Smooth muscle cell (in vitro differentiated cells): Measurements from ENCODE around the gene SF3A1. TPM values are rescaled to one million over a fixed set of nuclear protein-coding genes. Genes with fewer than 3 reads are reported as not detected.
"Not testable (repeated sequence)": the region's sequence is repeated elsewhere in the genome, so short reads cannot be mapped to it uniquely, and the experiment has no call there.

Experiments
- DNase-seq: peaks from one replicate; lab custom pipeline; 2025; ENCODE audit not compliant: unreplicated experiment; lab: John Stamatoyannopoulos, UW
- H2AFZ ChIP-seq: fragments of 200-600 bp; sonication (generic); 2 replicates; pipeline ENCODE4 v1.6.0; 2016; ENCODE audit warnings: antibody characterized with exemption, low read depth, mild to moderate bottlenecking
- H3F3A ChIP-seq: fragments of 200-600 bp; sonication (generic); 2 replicates; pipeline ENCODE4 v1.6.0; 2017; ENCODE audit warnings: antibody characterized with exemption, low read depth
- H3K27ac ChIP-seq: fragments of 200-600 bp; sonication (generic); 2 replicates; pipeline ENCODE4 v1.5.1; 2016; ENCODE audit warnings: low read depth, mild to moderate bottlenecking
- H3K27me3 ChIP-seq: fragments of 200-600 bp; sonication (generic); 2 replicates; pipeline ENCODE4 v1.6.1; 2016; ENCODE audit warnings: low read depth, mild to moderate bottlenecking
- H3K36me3 ChIP-seq: fragments of 200-600 bp; sonication (generic); 2 replicates; pipeline ENCODE4 v1.5.1; 2016; ENCODE audit warnings: low read depth
- H3K4me1 ChIP-seq: fragments of 200-600 bp; sonication (generic); 2 replicates; pipeline ENCODE4 v1.5.1; 2016; ENCODE audit warnings: low read depth
- H3K4me2 ChIP-seq: fragments of 200-600 bp; sonication (generic); 2 replicates; pipeline ENCODE4 v1.6.0; 2016; ENCODE audit warnings: mild to moderate bottlenecking
- H3K4me3 ChIP-seq: fragments of 200-600 bp; sonication (generic); 2 replicates; pipeline ENCODE4 v1.5.1; 2016; ENCODE audit warnings: mild to moderate bottlenecking
- H3K79me2 ChIP-seq: fragments of 200-600 bp; sonication (generic); 2 replicates; pipeline ENCODE4 v1.6.0; 2016; ENCODE audit warnings: low read depth, mild to moderate bottlenecking
- H3K9ac ChIP-seq: fragments of 200-600 bp; sonication (generic); 2 replicates; pipeline ENCODE4 v1.6.0; 2016; ENCODE audit warnings: low read depth
- H3K9me3 ChIP-seq: fragments of 200-600 bp; sonication (generic); replicated peaks from 2 replicates; pipeline ENCODE4 v1.5.1; 2016; ENCODE audit warnings: low read depth
- H4K20me1 ChIP-seq: fragments of 200-600 bp; sonication (generic); 2 replicates; pipeline ENCODE4 v1.6.0; 2016; ENCODE audit warnings: low read depth
- CTCF ChIP-seq: fragments of 200-600 bp; sonication (generic); IDR thresholded peaks from 2 replicates; pipeline ENCODE4 v1.5.1; 2017; ENCODE audit warnings: borderline replicate concordance, mild to moderate bottlenecking, antibody characterized with exemption; ENCODE audit not compliant: insufficient read depth, poor library complexity, severe bottlenecking
- WGBS: methylation state at CpG from one replicate; pipeline ENCODE4 v1.1.7; 2016; ENCODE audit warnings: low lambda C conversion rate; 5-methylcytosine and 5-hydroxymethylcytosine counted together
- polyA plus RNA-seq: library from polyadenylated mRNA; unstranded; fragments of >200 nt; fragmentation: Nextera tagmentation; extraction: Ambion mirVana; gene quantifications from 2 replicates; pipeline ENCODE4 v1.2.1, GENCODE V29; 2016
- total RNA-seq: library from RNA; depleted of rRNA; stranded (reverse); fragments of >200 nt; gene quantifications from 2 replicates; pipeline ENCODE4 v1.2.3, GENCODE V29; 2014

SF3A1 gene
- total and polyA plus RNA-seq, 2 experiments from 2014 or later: 55.0 to 86.7 TPM

- over 99% methylated on average over 7 of the region's 7 CpGs for WGBS
- Histone ChIP-seq H3K9ac (no peak overlapping the region), H3K36me3 (peaks cover 34% of the 10 kb centered on the region), H2AFZ (no peak overlapping the region), H3K79me2 (no peaks in the 10 kb centered on the region), H3K27me3 (no peaks in the 10 kb centered on the region), H3K9me3 (no peaks in the 10 kb centered on the region), H3F3A (no peaks in the 10 kb centered on the region), H3K4me2 (no peak overlapping the region), H3K27ac (no peak overlapping the region), H3K4me1 (no peaks in the 10 kb centered on the region), H3K4me3 (no peak overlapping the region), H4K20me1 (peaks cover 8% of the 10 kb centered on the region)
- DNase-seq: no peak
- no peak for TF ChIP-seq CTCF
Measured at GRCh38 chr22:30338802-30339201, 17.9 kb downstream of the SF3A1 start.

- not testable (repeated sequence) for H3K9ac ChIP-seq, H3K79me2 ChIP-seq, H3K4me1 ChIP-seq, DNase-seq, H3K4me3 ChIP-seq, H3K27ac ChIP-seq, H4K20me1 ChIP-seq, H3K9me3 ChIP-seq, H3K4me2 ChIP-seq, H3K27me3 ChIP-seq, H2AFZ ChIP-seq, H3F3A ChIP-seq
- H3K36me3 ChIP-seq: peaks cover 33% of the 10 kb centered on the region
- 96% methylated on average over 9 of the region's 9 CpGs for whole genome bisulfite sequencing
Measured at GRCh38 chr22:30338341-30338740, 18.4 kb downstream of the SF3A1 start.

- no peak for TF ChIP-seq CTCF
- Histone ChIP-seq H3K27me3 (no peaks in the 10 kb centered on the region), H3K4me2 (no peak overlapping the region), H3K4me3 (no peak overlapping the region), H3K79me2 (no peaks in the 10 kb centered on the region), H3K27ac (no peak overlapping the region), H4K20me1 (peaks cover 3% of the 10 kb centered on the region), H3F3A (peaks cover 5% of the 10 kb centered on the region), H3K9ac (no peak overlapping the region), H3K9me3 (no peaks in the 10 kb centered on the region), H3K36me3 (peaks cover 25% of the 10 kb centered on the region), H3K4me1 (no peaks in the 10 kb centered on the region), H2AFZ (no peak overlapping the region)
- DNase-seq: no peak
- WGBS: 93% methylated on average over 8 of the region's 8 CpGs
Measured at GRCh38 chr22:30337461-30337778, 19.3 kb downstream of the SF3A1 start.

GRCh38 chr22:30336752-30337460 lies 19.8 kb downstream of the SF3A1 start:
- H4K20me1 ChIP-seq: peaks cover 3% of the 10 kb centered on the region
- no peaks in the 10 kb centered on the region for H3K9me3 ChIP-seq
- H3K36me3 ChIP-seq: peaks cover 25% of the 10 kb centered on the region
- no peak for TF ChIP-seq CTCF
- H3K4me3 ChIP-seq: no peak overlapping the region
- no peaks in the 10 kb centered on the region for H3K79me2 ChIP-seq
- DNase-seq: no peak
- H3K4me2 ChIP-seq: no peak overlapping the region
- peaks cover 7% of the 10 kb centered on the region for H3F3A ChIP-seq
- no peak overlapping the region for H3K27ac ChIP-seq
- 97% methylated on average over 4 of the region's 4 CpGs for WGBS
- H3K9ac ChIP-seq: no peak overlapping the region
- H3K4me1 ChIP-seq: no peaks in the 10 kb centered on the region
- no peak overlapping the region for H2AFZ ChIP-seq
- H3K27me3 ChIP-seq: no peaks in the 10 kb centered on the region
